Stimulated activated CD4-positive, alpha-beta T cell treated with anti-CD3 and anti-CD28 coated beads, TNF-alpha, amount 100 ng/mL, for 1 hour (primary cell): Measurements from ENCODE around the gene XAB2.

Source experiments
- DNase-seq, 3 donors: peaks; one replicate each; pipeline ENCODE4 v3.0.0-alpha.2; 2020; ENCODE audit warnings: low read depth in 3 of 3, low spot score in 1 of 3

XAB2 gene

DNA sequence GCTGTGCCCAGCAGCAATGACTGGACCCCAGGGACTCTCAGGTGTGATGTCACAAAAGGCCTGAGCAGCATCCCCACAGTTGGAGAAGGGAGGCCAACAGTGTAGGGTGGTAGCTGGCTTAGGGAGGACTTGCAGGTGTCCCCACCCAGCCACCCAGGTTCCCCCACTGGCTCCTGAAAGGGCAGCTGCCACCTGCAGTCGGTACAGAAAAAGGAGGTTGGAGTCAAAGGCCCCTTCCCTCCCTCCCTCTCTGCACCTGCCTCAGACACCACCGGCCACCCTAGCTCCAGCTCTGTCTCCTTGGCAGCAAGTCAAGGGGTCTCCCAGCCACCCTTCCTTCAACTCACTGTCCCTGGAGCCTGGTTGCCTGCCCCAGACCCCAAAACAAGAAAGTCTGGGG, 4.4 kb upstream of the XAB2 start, which contains the start of gene PCP2:
TSS of gene PCP2 (minus strand) at position 22 of the 400 bp plus-strand sequence. CDS start 262 bp downstream, outside the sequence.
- DNase-seq: no peak

DNA sequence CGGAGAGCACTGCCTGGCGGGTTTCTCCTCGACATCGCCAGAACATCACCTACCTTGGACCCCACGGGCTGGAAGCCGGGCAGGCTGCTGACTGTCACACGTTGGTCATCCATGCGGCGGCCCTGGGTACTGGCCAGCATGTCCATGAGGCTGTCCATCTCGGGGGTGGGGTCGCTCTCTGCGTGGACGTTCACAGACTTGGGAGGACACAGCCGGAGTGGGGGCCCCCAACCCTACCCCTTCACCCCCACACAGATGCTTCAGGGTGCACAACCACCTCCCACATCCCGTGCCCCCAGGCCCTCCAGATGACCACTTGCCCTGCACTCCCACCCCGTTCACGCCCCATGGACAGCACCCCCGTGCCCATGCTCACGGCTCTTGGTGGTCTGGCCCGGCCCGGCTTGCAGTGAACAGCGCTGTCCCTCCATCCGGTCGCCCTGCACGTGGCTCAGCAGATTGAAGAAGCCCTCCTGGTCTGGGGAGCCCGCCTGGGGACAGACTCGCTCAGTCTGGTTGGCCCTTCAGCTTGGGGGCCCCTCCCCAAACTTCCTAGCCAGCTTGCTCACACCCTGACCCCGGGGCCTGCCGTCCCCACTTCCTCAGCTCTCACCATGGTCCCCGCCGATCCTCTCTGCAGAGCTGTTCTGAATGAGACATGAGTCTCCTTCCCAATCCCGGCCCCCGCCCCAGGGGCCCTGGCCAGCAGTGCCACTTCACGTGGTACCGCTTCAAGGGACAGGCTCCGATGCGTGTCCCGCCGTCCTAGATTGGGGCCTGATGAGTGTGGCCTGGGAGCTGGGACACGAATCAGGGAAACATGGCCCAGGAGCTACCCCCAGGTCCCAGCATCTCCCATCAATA, 3.2 kb upstream of the XAB2 start:
- no peak for DNase-seq

DNA sequence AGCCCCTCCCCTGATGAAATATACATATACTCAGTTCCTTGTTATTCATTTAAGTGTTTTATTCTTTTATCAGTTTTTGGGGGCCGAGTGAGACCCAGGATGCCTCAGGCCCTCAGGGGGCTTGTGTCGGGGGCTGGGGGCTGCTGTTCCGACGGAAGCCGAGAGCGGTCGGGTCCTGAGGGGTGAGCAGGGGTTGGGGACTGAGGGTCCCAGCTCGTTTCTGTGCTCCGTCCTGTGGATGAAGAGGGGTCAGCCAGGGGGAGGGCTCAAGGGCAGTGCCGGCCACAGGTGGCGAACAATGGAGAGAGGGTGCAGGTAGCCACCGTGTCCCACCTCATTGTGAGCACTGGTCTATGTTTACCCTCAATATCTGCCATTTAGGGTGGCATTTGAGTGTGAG, 2.2 kb upstream of the XAB2 start:
- no peak for DNase-seq

DNA sequence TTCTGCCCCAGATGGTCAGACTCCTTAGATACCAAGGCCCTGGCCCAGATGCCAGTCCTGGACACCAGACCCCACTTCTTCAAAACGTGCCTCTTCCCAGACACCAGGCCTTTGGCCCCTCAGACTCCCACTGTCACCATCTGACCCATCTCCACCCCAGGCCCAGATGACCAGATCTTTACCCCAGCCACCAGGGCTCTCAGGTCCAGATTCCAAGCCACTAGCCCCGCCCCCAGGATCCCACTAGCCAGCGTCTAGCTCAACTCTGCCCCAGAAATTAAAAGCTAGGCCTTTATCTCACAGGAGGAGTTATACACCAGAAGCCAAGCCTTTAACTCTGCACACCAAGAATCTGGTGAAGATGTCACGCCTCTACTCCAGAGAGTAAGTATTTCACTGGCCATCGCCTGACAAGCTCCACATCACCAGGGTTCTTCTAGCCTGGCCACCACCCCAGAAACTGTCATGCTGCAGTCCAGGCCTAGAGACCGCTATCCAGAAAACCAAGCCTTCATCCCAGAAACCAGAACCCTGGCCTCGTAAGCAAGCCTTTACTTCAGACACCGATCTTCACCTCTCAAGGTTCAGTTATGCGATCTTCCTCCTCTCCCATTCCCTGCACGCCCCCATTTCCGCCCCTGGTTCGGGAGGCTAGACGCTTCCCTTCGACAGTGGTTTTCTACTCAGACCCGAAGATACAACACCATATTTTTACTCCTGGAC, 595 bp downstream of the XAB2 start:
- DNase-seq: no peak

DNA sequence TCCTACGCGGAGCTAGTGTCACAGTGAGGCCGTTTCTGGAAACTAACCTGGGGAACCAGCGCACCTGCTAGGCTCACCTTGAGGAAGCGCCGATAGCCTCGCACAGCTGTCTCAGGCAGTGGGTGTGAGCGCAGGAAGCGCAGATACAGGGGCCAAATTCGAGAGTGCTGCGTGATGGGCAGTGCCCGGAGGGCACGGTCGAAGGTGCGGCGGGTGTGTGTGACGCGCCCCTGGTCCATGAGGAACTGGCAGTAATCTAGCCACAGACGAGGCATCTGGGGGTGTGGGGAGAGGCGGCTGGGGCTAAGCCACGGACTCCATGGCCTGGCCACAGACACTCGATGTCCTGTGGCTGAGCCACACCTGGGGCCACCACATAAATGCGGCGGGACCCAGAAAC, 2.2 kb downstream of the XAB2 start:
- DNase-seq: no peak

DNA sequence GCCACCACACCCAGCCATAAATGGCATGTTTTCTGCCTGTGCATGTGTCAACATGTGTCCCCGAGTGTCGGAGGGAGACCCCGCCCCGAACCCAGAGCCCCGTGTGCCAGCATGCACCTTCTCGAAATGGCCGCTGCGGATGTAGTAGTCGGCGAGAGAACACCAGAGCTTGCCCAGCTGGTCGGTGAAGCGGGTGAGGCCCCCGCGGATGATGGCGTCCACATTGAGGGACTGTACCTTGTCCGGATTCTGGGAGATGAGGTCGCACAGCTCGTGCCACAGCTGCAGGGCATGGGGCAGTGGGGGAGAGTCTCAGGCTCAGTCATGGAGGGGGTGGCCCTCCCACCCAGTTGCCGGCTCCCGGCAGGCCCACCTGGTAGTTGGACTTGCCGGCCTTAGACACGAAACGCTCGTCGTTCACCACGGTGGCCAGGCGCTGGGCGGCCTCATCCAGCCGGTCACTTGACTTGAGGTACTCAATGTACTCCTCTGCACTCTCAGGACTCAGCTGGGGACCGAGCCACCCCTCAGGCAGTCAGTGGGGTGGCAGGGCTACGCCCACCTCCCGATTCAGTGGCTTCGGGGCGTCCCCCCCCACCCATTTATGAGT, 3.5 kb downstream of the XAB2 start:
- DNase-seq: no peak

DNA sequence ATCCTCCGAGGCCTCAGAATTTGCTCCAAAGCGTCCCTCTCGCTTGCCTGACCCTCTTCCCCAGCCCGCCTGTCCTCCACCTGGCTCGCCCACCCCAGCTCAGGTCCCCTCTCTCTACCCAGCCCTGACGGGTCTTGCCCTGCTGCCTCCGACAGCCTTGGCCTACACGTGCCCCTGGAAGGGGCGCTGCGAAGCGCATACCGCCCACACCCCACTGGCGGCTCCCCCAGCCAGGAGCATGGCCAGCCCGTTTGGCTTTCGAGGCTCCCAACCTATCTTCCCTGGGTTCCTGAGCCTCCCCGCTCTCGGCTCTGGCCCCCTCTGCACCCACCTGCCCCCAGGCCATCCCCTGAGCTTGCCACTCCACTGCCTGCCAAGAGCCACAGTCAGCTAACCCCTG, 4.5 kb downstream of the XAB2 start:
- DNase-seq: no peak

DNA sequence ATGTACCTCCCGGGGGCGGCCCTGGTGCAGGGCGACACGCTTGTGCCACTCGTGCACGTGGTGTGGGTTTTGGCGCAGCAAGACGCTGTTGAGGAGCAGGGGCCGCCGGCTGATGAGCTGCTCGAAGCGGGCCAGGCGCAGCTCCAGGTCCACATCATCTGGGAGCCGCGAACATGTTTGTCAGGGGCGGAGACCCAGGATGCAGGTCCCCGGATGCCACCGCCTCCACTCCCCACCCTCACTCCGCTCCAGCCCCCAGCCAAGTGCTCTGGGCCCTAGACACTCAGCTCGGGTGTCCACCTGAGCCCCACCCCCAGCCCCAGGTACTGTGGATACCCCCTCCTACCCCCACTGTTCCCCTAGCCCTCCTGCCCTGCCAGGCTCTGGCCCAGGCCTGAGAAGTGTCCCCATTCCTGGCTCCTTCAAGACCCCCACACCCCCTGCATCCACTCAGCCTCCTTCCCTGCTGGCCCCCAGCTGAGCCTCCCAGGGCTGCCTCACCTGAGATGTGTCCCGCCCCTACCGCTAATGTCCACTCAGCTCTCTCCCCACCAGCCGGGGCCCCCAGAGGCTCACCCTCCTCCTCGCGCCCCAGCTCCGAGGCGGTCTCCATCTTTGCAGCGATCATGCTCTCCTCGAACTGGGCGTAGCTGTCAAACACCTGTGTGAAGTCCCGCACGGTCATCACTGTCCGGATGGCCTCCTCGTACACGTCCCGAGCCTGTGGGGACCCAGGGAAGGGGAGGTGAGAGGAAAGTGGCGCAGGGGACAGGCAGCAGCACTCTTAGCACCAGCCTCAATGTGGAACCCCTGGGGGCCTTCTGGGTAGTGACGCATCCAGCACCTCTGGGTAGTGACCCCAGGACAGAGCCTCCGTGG, 5.4 kb downstream of the XAB2 start:
- DNase-seq: no peak

DNA sequence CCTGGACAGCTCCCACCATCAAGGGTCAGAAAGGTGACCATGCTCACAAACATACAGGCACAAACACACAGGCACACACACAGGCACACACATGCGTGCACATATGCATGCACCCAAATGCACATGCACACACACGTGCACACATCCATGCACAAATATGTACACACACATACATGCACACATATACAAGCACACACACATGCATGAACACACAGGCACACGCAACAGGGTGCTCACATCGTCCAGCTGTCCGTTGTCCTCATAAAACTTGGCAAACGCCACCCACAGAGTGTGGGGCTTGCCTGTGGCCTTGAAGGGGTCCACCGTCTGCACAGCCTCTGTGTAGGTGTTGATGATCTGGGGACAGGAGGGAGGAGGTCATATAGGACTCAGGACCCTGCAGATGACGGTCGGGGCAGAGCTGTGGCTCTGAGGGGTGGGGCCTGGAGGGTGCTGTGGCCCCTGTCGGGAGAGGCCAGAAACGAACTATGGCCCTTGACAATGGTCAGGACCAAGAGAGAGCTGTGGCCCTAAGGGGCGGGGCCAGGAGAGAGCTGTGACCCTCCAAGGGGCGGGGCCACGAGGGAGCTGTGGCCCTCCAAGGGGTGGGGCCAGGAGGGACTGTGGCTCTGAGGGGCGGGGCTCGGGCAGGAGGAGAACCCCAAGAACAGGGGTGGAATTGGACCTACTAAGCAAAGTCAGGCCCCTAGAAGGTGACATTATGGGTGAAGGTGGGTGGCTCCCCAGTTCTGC, 6.2 kb downstream of the XAB2 start:
- DNase-seq: no peak

DNA sequence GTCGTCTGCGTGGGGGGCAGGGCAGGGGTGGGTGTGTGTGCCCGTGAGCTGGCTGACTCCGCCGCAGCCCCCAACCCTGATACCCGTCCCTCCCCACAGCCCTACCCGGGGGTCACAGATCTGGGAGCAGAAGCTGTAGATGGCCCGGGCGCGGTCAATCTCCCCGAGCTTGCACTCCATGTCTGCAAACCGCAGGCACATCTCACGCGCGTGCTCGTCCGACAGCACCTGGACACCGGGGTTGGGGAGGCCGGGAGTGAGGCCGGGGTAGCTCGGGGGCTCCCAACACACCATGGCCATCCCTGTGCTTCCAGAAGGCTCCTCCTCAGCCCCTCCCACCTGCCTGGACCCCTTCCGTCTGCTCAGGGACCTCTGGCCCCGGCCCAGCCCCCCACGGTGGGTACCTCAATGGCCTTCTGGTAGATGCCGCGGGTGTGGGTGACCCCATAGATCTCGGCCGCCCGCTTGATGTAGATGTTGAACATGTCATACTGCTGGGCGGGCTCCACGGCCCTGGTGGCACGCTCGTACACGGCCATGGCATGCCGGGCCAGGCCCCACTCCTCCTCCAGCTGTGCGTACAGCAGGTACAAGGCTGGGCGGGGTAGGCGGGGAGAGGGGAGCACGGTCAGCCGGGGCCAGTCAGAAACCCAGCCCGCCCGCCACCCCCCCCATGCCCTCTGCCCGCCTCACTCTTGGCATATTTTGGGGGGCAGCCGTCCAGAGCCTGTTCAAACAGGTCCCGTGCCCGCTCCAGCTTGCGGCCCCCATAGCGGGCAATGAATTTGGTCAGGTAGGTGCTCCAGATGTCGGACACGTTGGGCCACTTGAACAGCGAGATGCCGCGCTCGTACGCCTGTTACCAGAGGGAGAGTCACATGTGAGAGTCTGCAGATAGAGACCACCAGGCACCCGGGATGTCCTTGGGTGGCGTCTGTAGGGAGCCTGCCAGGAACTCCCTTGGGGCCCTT, 8.6 kb downstream of the XAB2 start:
- DNase-seq: no peak

DNA sequence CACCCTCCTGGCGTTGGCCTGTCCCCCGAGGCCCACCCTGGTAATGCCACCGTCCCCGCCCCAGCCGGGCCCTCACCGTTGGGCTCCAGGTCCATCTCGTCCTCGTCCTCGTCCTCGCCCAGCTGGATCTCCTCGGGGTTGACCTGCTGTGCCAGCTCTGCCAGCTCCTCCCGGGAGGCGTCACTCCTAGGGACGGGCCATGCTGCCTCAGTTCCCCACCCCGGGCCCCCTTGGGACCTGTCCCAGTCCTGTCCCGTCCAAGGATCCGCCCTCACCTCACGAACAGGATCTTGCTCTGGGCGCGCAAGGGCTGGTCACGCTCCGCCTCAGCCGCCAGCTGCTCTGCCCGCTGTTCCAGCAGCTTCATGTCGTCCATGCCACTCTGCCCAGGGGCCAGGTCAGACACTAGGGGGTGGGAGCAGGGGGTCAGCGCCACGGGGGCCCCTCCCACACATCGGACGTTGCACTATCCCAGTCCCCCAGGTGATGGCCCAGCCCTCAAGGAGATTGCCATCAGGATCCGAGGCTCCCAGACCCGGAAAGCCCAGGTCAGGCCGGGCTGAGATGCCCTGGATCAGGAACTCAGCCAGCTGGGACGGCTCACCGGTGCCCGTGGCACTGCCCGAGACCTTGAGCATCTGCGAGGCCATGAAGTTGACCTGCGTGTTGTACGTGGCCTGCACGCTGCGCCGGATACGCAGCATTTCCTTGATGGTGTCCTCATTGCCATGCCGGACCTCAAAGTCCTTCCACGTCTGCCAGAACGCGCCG, 9.5 kb downstream of the XAB2 start:
- no peak for DNase-seq

DNA sequence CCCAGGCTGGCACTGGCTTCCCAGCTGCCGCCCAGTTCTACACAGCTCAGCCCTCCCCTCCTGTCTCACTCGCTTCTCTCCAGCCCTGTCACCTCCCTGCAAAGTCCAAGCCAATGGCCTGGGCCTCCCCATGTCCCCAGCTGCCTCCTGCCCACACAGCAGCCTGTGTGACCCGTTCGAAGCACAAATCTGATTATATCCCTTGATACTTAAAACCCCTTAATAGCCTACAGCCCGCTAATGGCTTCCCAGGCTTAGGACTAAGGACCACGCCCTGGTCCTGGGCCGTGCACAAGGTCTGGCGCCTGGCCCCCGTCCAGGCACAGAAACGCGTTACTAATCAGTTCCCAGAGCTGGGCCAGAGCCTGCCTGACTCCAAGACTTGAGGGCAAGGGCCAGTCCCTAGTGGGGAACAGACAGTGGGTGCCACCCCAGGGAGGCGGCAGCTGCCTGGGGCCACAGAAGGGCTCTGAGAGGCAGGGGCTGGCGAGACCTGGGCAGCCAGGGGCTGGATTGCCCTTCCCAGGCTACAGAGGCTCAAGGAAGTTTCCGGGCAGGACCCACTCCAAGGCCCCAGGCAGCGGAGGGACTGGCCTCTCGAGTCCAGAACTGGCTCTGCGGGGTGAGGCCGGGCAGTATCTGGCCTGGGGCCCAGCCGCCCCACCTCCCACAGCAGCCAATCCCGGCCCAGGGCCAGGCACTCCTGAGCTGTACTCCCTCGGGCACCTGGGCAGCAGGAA, 10.4 kb downstream of the XAB2 start:
- DNase-seq: no peak

DNA sequence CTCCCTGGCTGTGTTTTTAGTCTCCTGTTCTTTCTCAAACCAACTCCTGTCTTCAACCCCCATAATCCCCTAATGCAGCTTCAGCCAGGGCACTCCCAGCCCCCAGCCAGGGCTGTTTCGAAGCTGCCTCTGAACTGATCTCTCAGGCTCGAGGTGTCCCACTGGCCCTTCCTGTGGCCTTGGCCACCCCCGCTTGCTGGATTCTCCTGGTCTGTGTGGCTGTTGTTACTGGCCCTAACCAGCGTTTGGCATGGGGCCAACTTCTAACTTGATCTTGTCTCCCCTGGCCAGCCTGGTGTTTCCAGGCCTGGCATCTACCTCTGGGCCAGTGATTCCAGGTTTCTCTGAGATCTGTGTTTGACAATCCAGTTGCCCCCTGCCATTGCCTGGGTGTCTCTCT, 11.0 kb downstream of the XAB2 start:
- no peak for DNase-seq

DNA sequence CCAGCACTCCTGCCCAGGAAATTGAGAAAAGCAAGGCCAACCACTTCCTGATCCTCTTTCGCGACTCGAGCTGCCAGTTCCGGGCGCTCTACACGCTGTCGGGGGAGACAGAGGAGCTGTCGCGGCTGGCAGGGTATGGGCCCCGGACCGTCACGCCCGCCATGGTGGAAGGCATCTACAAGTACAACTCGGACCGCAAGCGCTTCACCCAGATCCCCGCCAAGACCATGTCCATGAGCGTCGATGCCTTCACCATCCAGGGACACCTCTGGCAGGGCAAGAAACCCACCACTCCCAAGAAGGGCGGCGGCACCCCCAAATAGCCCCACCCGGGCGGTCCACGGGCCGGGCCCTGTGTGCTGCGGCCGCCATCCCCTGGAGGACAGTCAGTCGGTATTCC, 11.6 kb downstream of the XAB2 start:
- DNase-seq: no peak

DNA sequence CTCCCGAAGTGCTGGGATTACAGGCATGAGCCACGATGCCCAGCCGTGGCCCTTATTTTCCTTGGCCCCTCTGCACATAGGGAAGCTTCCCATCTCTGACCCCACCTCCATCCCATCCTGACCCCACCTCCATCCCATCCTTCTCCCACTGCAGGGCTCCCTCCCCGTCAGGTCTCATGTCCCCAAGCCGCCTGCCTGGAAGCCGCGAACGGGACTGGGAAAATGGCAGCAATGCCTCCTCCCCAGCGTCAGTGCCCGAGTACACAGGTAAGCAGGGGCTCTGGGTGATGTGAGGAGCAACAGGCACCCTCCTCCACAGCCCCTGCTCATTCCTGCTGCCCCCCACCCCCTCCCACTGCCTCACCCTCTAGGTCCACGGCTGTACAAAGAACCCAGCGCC, 12.2 kb downstream of the XAB2 start:
- DNase-seq: no peak

DNA sequence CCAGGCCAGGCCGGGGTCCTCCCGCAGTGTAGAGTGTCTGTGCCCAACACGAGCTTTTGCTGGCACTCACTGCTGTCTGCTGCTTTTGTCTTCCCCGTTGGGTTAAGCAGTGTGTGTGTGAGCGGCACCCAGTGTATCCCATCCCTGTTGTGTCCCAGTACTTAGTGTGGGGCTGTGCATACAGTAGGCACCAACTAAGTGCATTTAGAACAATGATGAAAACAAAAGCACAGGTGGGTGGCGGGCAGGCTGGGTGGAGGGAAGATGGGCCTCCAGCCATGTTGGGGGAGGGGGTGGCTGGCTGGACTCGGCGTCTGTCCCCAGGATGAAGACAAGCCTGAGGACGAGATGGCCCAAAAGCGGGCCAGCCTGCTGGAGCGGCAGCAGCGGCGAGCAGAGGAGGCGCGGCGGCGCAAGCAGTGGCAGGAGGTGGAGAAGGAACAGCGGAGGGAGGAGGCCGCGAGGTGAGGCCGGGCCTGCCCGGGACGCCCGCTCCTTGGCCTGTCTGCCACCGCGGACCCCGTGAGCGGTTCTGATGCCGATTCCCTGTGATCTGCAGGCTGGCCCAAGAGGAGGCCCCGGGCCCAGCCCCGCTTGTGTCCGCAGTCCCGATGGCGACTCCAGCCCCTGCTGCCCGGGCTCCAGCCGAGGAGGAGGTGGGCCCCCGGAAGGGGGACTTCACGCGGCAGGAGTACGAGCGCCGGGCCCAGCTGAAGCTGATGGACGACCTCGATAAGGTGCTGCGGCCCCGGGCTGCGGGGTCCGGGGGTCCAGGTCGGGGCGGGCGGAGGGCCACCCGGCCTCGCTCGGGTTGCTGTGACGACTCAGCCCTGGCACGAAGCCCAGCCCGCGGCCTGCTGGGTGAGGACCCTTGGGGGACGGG, 14.2 kb downstream of the XAB2 start:
- DNase-seq: no peak
